ENCODE results near the gene E2F1.

DNA sequence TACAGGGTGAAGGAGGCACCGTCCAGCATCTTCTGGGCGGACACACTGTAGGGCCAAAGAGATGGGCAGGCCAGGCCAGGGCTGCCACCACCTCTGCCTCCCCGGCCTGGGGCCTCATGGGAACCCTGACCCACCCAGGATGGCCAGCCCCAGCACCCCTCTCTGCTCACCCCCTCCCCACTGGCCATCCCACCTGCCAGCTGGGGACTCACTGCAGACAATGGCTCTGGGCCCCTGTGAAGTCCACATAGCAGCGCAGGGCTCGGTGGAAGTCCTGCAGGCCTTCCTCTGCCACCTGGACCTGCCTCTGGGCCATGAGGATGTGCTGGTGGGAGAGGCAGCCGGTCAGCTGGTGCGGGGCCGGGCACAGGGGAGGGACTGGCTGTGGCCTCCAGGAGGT is 27.7 kb downstream of the E2F1 start:
- TF ChIP-seq, protein P1, sequence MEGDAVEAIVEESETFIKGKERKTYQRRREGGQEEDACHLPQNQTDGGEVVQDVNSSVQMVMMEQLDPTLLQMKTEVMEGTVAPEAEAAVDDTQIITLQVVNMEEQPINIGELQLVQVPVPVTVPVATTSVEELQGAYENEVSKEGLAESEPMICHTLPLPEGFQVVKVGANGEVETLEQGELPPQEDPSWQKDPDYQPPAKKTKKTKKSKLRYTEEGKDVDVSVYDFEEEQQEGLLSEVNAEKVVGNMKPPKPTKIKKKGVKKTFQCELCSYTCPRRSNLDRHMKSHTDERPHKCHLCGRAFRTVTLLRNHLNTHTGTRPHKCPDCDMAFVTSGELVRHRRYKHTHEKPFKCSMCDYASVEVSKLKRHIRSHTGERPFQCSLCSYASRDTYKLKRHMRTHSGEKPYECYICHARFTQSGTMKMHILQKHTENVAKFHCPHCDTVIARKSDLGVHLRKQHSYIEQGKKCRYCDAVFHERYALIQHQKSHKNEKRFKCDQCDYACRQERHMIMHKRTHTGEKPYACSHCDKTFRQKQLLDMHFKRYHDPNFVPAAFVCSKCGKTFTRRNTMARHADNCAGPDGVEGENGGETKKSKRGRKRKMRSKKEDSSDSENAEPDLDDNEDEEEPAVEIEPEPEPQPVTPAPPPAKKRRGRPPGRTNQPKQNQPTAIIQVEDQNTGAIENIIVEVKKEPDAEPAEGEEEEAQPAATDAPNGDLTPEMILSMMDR (conservative IDR thresholded peaks at IDR 0.05; ENCODE audit: low read depth, low read length), result no peak
- TF ChIP-seq POLR2A (IDR thresholded peaks at IDR 0.05; ENCODE audit: low read depth, low read length) (no peak), RAD21 (IDR thresholded peaks at IDR 0.05; ENCODE audit: low read length) (no peak), MAZ (IDR thresholded peaks at IDR 0.05; ENCODE audit: borderline replicate concordance, low read depth, low read length) (no peak), SMC3 (IDR thresholded peaks at IDR 0.05; ENCODE audit: low read depth, low read length) (no peak), RCOR1 (IDR thresholded peaks at IDR 0.05; ENCODE audit: insufficient replicate concordance, low read length) (no peak), RFX5 (IDR thresholded peaks at IDR 0.05; ENCODE audit: low read depth, low read length) (no peak), FOS (IDR thresholded peaks at IDR 0.05; ENCODE audit: low read depth, low read length) (no peak), CEBPB (IDR thresholded peaks at IDR 0.05; ENCODE audit: low read depth, low read length) (no peak)
- TF ChIP-seq, protein P2, sequence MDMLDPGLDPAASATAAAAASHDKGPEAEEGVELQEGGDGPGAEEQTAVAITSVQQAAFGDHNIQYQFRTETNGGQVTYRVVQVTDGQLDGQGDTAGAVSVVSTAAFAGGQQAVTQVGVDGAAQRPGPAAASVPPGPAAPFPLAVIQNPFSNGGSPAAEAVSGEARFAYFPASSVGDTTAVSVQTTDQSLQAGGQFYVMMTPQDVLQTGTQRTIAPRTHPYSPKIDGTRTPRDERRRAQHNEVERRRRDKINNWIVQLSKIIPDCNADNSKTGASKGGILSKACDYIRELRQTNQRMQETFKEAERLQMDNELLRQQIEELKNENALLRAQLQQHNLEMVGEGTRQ (IDR thresholded peaks at IDR 0.05; ENCODE audit: low read depth, low read length), result no peak
